ENCODE data around the gene CHPT1.
A peak's percentile ranks its signal among the peaks of the same experiment; 100 is the strongest.
"Not testable (repeated sequence)": the region's sequence is repeated elsewhere in the genome, so short reads cannot be mapped to it uniquely, and the experiment has no call there.

CHPT1 gene

DNA sequence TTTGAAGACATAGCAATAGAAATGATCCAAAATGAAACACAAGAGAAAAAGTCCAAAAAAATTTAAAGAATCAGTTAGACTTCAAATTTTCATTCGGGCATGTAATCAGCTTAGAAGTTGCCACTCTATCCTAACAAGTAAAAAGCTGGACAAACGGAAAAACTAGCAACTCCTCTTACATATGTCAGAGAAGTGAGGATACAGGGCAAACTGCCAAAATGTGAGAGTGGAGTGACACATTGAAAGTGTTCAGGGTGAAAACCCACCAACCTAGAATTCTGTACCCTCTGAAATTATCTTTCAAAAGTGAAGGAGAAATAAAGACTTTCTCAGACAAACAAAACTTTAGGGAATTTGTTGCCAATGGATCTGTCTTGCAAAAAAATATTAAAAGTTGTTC, 42.0 kb upstream of the CHPT1 start:
- no peak overlapping the region for H3K27ac ChIP-seq
- no peak for TF ChIP-seq ZFX (IDR thresholded peaks at IDR 0.05; ENCODE audit: borderline replicate concordance)
- TF ChIP-seq, protein P1, sequence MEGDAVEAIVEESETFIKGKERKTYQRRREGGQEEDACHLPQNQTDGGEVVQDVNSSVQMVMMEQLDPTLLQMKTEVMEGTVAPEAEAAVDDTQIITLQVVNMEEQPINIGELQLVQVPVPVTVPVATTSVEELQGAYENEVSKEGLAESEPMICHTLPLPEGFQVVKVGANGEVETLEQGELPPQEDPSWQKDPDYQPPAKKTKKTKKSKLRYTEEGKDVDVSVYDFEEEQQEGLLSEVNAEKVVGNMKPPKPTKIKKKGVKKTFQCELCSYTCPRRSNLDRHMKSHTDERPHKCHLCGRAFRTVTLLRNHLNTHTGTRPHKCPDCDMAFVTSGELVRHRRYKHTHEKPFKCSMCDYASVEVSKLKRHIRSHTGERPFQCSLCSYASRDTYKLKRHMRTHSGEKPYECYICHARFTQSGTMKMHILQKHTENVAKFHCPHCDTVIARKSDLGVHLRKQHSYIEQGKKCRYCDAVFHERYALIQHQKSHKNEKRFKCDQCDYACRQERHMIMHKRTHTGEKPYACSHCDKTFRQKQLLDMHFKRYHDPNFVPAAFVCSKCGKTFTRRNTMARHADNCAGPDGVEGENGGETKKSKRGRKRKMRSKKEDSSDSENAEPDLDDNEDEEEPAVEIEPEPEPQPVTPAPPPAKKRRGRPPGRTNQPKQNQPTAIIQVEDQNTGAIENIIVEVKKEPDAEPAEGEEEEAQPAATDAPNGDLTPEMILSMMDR (IDR thresholded peaks at IDR 0.05): no peak

DNA sequence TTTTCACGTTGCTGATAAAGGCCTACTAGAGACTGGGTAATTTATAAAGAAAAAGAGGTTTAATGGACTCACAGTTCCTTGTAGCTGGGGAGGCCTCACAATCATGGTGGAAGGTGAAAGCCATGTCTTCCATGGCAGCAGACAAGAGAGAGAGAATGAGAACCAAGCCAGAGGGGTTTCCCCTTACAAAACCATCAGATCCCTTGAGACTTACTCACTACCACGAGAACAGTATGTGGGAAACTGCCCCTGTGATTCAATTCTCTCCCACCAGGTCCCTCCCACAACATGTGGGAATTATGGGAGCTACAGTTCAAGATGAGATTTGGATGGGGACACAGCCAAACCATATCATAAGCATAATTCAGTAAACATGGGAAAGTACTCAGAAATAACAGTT, 36.8 kb upstream of the CHPT1 start:
- not testable (repeated sequence) for H3K27ac ChIP-seq

DNA sequence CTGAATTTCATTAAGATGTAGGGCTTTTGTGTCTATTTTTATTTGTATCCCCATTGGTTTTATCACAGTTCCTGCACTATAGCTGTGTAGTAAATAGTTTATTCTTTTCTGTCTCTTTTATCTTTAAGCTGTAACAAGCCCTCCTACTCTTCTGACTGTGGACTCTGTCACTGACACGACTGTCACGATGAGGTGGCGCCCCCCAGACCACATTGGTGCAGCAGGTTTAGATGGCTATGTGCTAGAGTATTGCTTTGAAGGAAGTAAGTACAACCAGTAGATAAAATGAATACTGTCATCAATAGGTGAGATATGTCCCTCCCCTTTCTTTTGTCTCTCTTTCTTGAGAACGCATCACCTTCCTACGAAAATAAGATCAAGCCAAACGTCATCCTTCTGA, 34.1 kb upstream of the CHPT1 start:
- no peak for TF ChIP-seq ZFX (IDR thresholded peaks at IDR 0.05; ENCODE audit: borderline replicate concordance)
- TF ChIP-seq, protein P1 (IDR thresholded peaks at IDR 0.05): no peak
- H3K27ac ChIP-seq: no peak overlapping the region

DNA sequence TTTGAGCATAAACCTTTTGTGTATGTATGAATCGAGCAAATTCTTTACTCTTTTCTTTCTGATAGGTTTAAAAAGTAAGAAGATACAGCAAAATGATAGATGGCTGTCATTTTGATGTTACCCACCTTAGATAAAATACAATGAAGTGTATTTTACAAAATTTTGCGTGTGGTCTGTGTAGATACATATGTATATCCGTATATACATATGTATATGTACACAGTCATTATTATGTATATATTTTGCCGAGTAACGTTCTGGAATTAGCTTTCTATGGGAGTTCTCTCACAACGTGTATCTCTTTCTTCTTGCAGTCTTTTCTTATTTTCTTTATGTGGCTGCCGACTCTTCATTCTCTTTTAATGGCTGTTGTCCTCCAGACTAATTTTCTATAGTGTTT, 32.4 kb upstream of the CHPT1 start:
- no peak overlapping the region for H3K27ac ChIP-seq
- TF ChIP-seq, protein P1 (IDR thresholded peaks at IDR 0.05): no peak
- no peak for TF ChIP-seq ZFX (IDR thresholded peaks at IDR 0.05; ENCODE audit: borderline replicate concordance)

DNA sequence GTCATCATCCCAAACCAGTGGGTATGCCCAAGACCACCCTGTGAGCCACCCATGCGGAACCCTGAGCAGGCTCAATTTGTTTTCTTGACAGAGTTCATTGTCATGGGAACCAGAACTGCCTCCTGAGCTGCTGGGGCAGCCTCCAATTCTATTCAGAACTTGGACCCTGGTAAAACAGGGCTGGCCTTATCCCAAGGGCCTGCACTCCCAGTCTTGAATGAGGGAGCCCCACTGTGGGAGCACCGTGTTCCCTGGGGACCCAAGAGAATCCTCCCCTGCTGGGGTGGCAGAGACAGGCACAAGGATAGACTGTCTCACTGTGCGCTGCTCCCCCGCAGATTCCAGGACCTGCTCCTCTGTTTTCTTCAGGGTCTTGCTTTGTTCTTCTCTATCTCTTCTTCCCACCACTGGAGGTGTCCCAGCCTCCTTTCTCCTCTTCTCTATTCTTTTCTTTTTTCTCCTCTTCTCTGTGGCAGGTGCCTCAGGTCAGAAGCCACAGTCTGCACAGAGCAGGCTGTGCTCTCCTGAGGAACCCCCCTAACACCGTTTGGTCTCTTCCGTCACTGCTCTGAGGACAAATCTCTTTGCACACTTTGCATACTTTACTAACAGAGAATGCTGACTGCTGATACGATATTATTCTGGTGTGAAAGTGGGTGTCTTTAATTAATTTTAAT, 31.2 kb upstream of the CHPT1 start:
- no peak overlapping the region for H3K27ac ChIP-seq
- TF ChIP-seq ZFX (IDR thresholded peaks at IDR 0.05; ENCODE audit: borderline replicate concordance): no peak
- TF ChIP-seq, protein P1 (IDR thresholded peaks at IDR 0.05): no peak

DNA sequence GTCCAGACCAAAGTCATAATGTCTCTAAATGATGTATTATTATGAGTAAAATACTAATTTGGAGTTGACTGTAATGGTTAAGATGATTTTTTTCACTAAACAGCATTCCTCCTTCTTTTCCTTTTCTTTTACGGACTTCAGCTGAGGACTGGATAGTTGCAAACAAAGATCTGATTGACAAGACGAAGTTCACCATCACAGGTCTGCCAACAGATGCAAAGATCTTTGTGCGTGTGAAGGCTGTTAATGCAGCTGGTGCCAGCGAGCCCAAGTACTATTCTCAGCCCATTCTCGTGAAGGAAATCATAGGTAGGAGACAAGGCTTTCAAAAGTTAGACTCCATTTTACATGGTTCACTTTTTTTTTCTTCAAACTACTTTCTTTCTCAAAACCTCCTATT, 29.8 kb upstream of the CHPT1 start:
- no peak overlapping the region for H3K27ac ChIP-seq
- no peak for TF ChIP-seq ZFX (IDR thresholded peaks at IDR 0.05; ENCODE audit: borderline replicate concordance)
- TF ChIP-seq, protein P1 (IDR thresholded peaks at IDR 0.05): no peak

DNA sequence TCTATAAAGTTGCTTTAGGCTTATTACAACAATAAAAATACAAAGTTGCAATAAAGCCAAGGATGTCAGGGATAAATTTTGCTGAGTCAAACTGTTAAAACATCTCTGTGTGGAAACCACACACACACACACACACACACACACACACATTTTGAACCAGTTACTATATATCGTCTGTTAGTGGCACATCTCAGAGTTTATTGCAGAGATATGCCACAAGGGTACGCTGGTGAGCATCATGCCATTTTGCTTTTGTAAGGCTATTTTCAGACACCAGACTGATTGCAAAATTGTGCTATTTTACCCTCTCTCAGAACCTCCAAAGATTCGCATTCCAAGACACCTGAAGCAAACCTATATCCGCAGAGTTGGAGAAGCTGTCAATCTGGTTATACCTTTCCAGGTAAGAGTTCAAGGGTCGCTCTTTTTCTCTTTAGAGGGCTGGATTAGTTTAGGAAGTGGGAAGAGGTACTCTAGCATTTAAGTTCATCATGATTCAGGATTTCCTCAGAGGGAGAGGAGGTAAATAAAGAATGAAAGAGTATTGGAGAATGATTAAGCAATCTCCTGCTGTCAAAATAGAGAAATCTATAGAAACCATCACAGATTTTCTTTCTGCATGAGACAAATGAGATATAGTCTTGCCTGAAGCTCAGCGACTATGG, 27.3 kb upstream of the CHPT1 start:
- no peak overlapping the region for H3K27ac ChIP-seq
- TF ChIP-seq, protein P1 (IDR thresholded peaks at IDR 0.05): peak; percentile 84
- no peak for TF ChIP-seq ZFX (IDR thresholded peaks at IDR 0.05; ENCODE audit: borderline replicate concordance)

Measured in 22Rv1 (cell line).